GM23248 (cell line): ENCODE data around the gene IFTAP.

Experiments used
- EZH2 ChIP-seq: fragments of 200-600 bp; sonication (generic); IDR thresholded peaks from 2 replicates; pipeline ENCODE4 v1.6.1; 2018; ENCODE audit warnings: antibody characterized with exemption, mild to moderate bottlenecking; ENCODE audit not compliant: insufficient read depth, poor library complexity, severe bottlenecking
- EZH2phosphoT487 ChIP-seq: fragments of 200-600 bp; sonication (generic); IDR thresholded peaks from 2 replicates; pipeline ENCODE4 v1.6.1; 2018; ENCODE audit warnings: antibody characterized with exemption, moderate library complexity, mild to moderate bottlenecking, low read depth; ENCODE audit not compliant: insufficient read depth

GRCh38 chr11:36627006-36627405, 32.7 kb downstream of the IFTAP start:
- TF ChIP-seq EZH2phosphoT487 (no peak), EZH2 (no peak)
